Keratinocyte (primary cell): Measurements from ENCODE around the gene TMX3. TPM values are rescaled to one million over a fixed set of nuclear protein-coding genes. Genes with fewer than 3 reads are reported as not detected.

Experiments
- DNase-seq: peaks from one replicate; pipeline ENCODE4 v3.0.0-alpha.2; 2011; ENCODE audit warnings: low read depth, missing footprints, low spot score
- FAIRE-seq: peaks from 2 replicates; lab custom pipeline; 2011; peaks lifted over from hg19 to GRCh38; lab: Jason Lieb, UNC
- H2AFZ ChIP-seq: 2 replicates; pipeline ENCODE4 v1.6.0; 2012; ENCODE audit warnings: low read length, control low read depth, inconsistent platforms; ENCODE audit not compliant: control insufficient read depth
- H3K27ac ChIP-seq: 2 replicates; pipeline ENCODE4 v1.5.1; 2011; ENCODE audit warnings: low read length; ENCODE audit not compliant: control insufficient read depth, insufficient read depth
- H3K27me3 ChIP-seq: 3 replicates; pipeline ENCODE4 v1.6.0; 2011; ENCODE audit warnings: low read length; ENCODE audit not compliant: control insufficient read depth, insufficient read depth; ENCODE audit errors: extremely low read depth
- H3K36me3 ChIP-seq, 2 experiments: 2 replicates in 1 of 2; 3 replicates in 1 of 2; pipeline ENCODE4 v1.5.1; 2011; ENCODE audit warnings: low read length in 2 of 2, mild to moderate bottlenecking in 1 of 2; ENCODE audit not compliant: control insufficient read depth in 2 of 2, insufficient read depth in 2 of 2; ENCODE audit errors: extremely low read depth in 1 of 2
- H3K4me1 ChIP-seq: 3 replicates; pipeline ENCODE4 v1.5.1; 2011; ENCODE audit warnings: low read length; ENCODE audit not compliant: control insufficient read depth, insufficient read depth; ENCODE audit errors: extremely low read depth
- H3K4me2 ChIP-seq: 3 replicates; pipeline ENCODE4 v1.6.0; 2011; ENCODE audit warnings: low read depth, low read length; ENCODE audit not compliant: control insufficient read depth, insufficient read depth; ENCODE audit errors: extremely low read depth
- H3K4me3 ChIP-seq, 3 experiments: fragments of 200-600 bp in 1 of 3; sonication (generic) in 1 of 3; 2 replicates in 2 of 3; 3 replicates in 1 of 3; pipeline ENCODE4 v1.5.1; 2011 to 2016; ENCODE audit warnings: low read length in 3 of 3, mild to moderate bottlenecking in 3 of 3, control low read depth in 2 of 3, inconsistent platforms in 1 of 3, low read depth in 1 of 3, mixed read lengths in 1 of 3, mixed run types in 1 of 3, moderate library complexity in 1 of 3; ENCODE audit not compliant: control insufficient read depth in 2 of 3, insufficient read depth in 2 of 3; ENCODE audit errors: extremely low read depth in 1 of 3
- H3K79me2 ChIP-seq: 2 replicates; pipeline ENCODE4 v1.6.0; 2012; ENCODE audit warnings: low read length; ENCODE audit not compliant: control insufficient read depth, insufficient read depth
- H3K9ac ChIP-seq: 3 replicates; pipeline ENCODE4 v1.6.0; 2011; ENCODE audit warnings: low read length; ENCODE audit not compliant: control insufficient read depth, insufficient read depth; ENCODE audit errors: extremely low read depth
- H3K9me1 ChIP-seq: 3 replicates; pipeline ENCODE4 v1.6.0; 2011; ENCODE audit warnings: low read length; ENCODE audit not compliant: control insufficient read depth, insufficient read depth; ENCODE audit errors: extremely low read depth
- H3K9me3 ChIP-seq: 2 replicates; pipeline ENCODE4 v1.5.1; 2012; ENCODE audit warnings: low read depth, low read length; ENCODE audit not compliant: control insufficient read depth
- H4K20me1 ChIP-seq: 3 replicates; pipeline ENCODE4 v1.6.0; 2011; ENCODE audit warnings: low read length; ENCODE audit not compliant: control insufficient read depth, insufficient read depth; ENCODE audit errors: extremely low read depth
- CTCF ChIP-seq, 3 experiments: IDR thresholded peaks in 1 of 3; conservative IDR thresholded peaks in 1 of 3; optimal IDR thresholded peaks in 1 of 3; 2 replicates in 2 of 3; 3 replicates in 1 of 3; pipeline versions ENCODE3 to v1.5.1; 2011; ENCODE audit warnings: low read length in 3 of 3, mild to moderate bottlenecking in 3 of 3, moderate library complexity in 2 of 3, control low read depth in 1 of 3, inconsistent platforms in 1 of 3; ENCODE audit not compliant: insufficient read depth in 2 of 3; ENCODE audit errors: extremely low read depth in 1 of 3
- EZH2 ChIP-seq: IDR thresholded peaks from one replicate; pipeline ENCODE4 v1.6.1; 2012; ENCODE audit warnings: inconsistent platforms, mild to moderate bottlenecking, low read length, moderate library complexity
- dilution Hi-C: fragments of 300-500 bp; cut with MboI; formaldehyde crosslinking; loops from one replicate; pipeline ENCODE4 v1.7.0; 2020; ENCODE audit warnings: low sequenced_read_pairs; ENCODE audit not compliant: extremely low pct_ligation_motif_present
- polyA plus RNA-seq, 5 experiments: library from polyadenylated mRNA; depleted of rRNA in 3 of 5; stranded (reverse) in 3 of 5; stranded (forward) in 1 of 5; unstranded in 1 of 5; fragments of >200 nt; gene quantifications; 1 replicate in 1 of 5; 2 replicates in 3 of 5; 3 replicates in 1 of 5; pipeline versions ENCODE4 v1.2.1 to v1.2.3, GENCODE V29; 2011 to 2012; ENCODE audit warnings: missing spikeins in 2 of 5, low read depth in 1 of 5, low replicate concordance in 1 of 5

The TMX3 gene
- polyA plus RNA-seq, 1 donor (not counting 4 experiments of a cell fraction or from before 2014, with no cell fraction given): 55.5 TPM

- no peak overlapping the region for H2AFZ ChIP-seq
- dilution Hi-C loops: no loop called here
- no peak overlapping the region for H3K4me3 ChIP-seq
- H3K4me1 ChIP-seq: no peaks in the 10 kb centered on the region
- H3K27ac ChIP-seq: no peak overlapping the region
- no peaks in the 10 kb centered on the region for H4K20me1 ChIP-seq
- TF ChIP-seq CTCF (optimal IDR thresholded peaks at IDR 0.05 in 1 of 3, IDR thresholded peaks at IDR 0.05 in 1 of 3, conservative IDR thresholded peaks at IDR 0.05 in 1 of 3; ENCODE audit: extremely low read depth in 1 of 3, insufficient read depth in 2 of 3, low read length in 3 of 3) (no peak), EZH2 (no peak)
- no peaks in the 10 kb centered on the region for H3K9me1 ChIP-seq
- no peak for DNase-seq
- no peak overlapping the region for H3K9ac ChIP-seq
- H3K27me3 ChIP-seq: no peaks in the 10 kb centered on the region
- no peaks in the 10 kb centered on the region for H3K9me3 ChIP-seq
- no peaks in the 10 kb centered on the region for H3K36me3 ChIP-seq
- no peak overlapping the region for H3K4me2 ChIP-seq
- FAIRE-seq: no peak
- no peaks in the 10 kb centered on the region for H3K79me2 ChIP-seq
Measured at GRCh38 chr18:68738564-68738963, 23.7 kb upstream of the TMX3 start.

- Histone ChIP-seq H3K9ac (no peak overlapping the region), H3K27ac (no peak overlapping the region), H3K79me2 (no peaks in the 10 kb centered on the region), H3K9me3 (no peaks in the 10 kb centered on the region), H3K4me3 (no peak overlapping the region), H4K20me1 (no peaks in the 10 kb centered on the region), H3K9me1 (no peaks in the 10 kb centered on the region), H3K36me3 (no peaks in the 10 kb centered on the region), H2AFZ (no peak overlapping the region), H3K27me3 (no peaks in the 10 kb centered on the region), H3K4me1 (no peaks in the 10 kb centered on the region), H3K4me2 (no peak overlapping the region)
- no peak for FAIRE-seq
- DNase-seq: no peak
- dilution Hi-C loops: no loop called here
- TF ChIP-seq CTCF (optimal IDR thresholded peaks at IDR 0.05 in 1 of 3, IDR thresholded peaks at IDR 0.05 in 1 of 3, conservative IDR thresholded peaks at IDR 0.05 in 1 of 3; ENCODE audit: extremely low read depth in 1 of 3, insufficient read depth in 2 of 3, low read length in 3 of 3) (peak; percentile 42 to 77 (median 65)), EZH2 (no peak)
Measured at GRCh38 chr18:68735483-68736343, 20.8 kb upstream of the TMX3 start.
